ENCODE data around the gene TMEM132A.
"Not testable (repeated sequence)": the region's sequence is repeated elsewhere in the genome, so short reads cannot be mapped to it uniquely, and the experiment has no call there.

The TMEM132A gene

GRCh38 chr11:60966890-60967289 is 42.6 kb downstream of the TMEM132A start:
- no peak for DNase-seq

GRCh38 chr11:60968223-60968622 is 44.0 kb downstream of the TMEM132A start:
- no peak for DNase-seq

GRCh38 chr11:60970369-60970774 is 46.1 kb downstream of the TMEM132A start:
- DNase-seq: peak; percentile 85

- no peak for DNase-seq
These were observed 46.6 kb downstream of the TMEM132A start for GRCh38 chr11:60970890-60971289.

GRCh38 chr11:60971520-60971919 is 47.3 kb downstream of the TMEM132A start, which contains the start of gene CD6:
Gene CD6 (plus strand): TSS chr11:60971680. CDS start chr11:60971866, 186 bp downstream.
- DNase-seq: peak; percentile 75

- DNase-seq: peak; percentile 50
These were observed 48.1 kb downstream of the TMEM132A start for GRCh38 chr11:60972182-60973030.

GRCh38 chr11:60973699-60974098 is 49.4 kb downstream of the TMEM132A start:
- DNase-seq: no peak

GRCh38 chr11:60974316-60974715 is 50.1 kb downstream of the TMEM132A start:
- not testable (repeated sequence) for DNase-seq

GRCh38 chr11:60974726-60975125 is 50.5 kb downstream of the TMEM132A start:
- DNase-seq: peak; percentile 48

GRCh38 chr11:60977224-60977623 is 53.0 kb downstream of the TMEM132A start:
- no peak for DNase-seq

- no peak for DNase-seq
These were observed 53.6 kb downstream of the TMEM132A start for GRCh38 chr11:60977836-60978235.

GRCh38 chr11:60978546-60979380 is 54.5 kb downstream of the TMEM132A start:
- peak; percentile 65 for DNase-seq

- no peak for DNase-seq
These were observed 57.3 kb downstream of the TMEM132A start for GRCh38 chr11:60981515-60981914.

- DNase-seq: no peak
These were observed 57.9 kb downstream of the TMEM132A start for GRCh38 chr11:60982184-60982583.

- no peak for DNase-seq
These were observed 59.9 kb downstream of the TMEM132A start for GRCh38 chr11:60984149-60984548.

- no peak for DNase-seq
These were observed 60.4 kb downstream of the TMEM132A start for GRCh38 chr11:60984636-60985035.

GRCh38 chr11:60985501-60985900 is 61.2 kb downstream of the TMEM132A start:
- no peak for DNase-seq

GRCh38 chr11:60985991-60986915 is 62.0 kb downstream of the TMEM132A start:
- DNase-seq: peak; percentile 93
